Adrenal gland (tissue), 5 donors: ENCODE data around the gene IMMP2L.

Experiments used
- POLR2A ChIP-seq, 2 donors: fragments of 450-650 bp; IDR thresholded peaks; one replicate each; pipeline ENCODE4 v1.6.1; 2017; ENCODE audit warnings: antibody characterized with exemption in 2 of 2, mild to moderate bottlenecking in 2 of 2, moderate library complexity in 1 of 2
- TF ChIP-seq, protein P1 (sequence below), 6 experiments: fragments of 450-650 bp in 4 of 6; fragments of 200-600 bp in 2 of 6; sonication (generic) in 1 of 6; IDR thresholded peaks; 1 replicate in 5 of 6; 2 replicates in 1 of 6; pipeline versions ENCODE4 v1.5.1 to v1.8.0; 2016 to 2021; ENCODE audit warnings: antibody characterized with exemption in 6 of 6, mild to moderate bottlenecking in 2 of 6, moderate library complexity in 1 of 6
- donor health status: DM: no; HTN: no; CAD: no.

DNA sequence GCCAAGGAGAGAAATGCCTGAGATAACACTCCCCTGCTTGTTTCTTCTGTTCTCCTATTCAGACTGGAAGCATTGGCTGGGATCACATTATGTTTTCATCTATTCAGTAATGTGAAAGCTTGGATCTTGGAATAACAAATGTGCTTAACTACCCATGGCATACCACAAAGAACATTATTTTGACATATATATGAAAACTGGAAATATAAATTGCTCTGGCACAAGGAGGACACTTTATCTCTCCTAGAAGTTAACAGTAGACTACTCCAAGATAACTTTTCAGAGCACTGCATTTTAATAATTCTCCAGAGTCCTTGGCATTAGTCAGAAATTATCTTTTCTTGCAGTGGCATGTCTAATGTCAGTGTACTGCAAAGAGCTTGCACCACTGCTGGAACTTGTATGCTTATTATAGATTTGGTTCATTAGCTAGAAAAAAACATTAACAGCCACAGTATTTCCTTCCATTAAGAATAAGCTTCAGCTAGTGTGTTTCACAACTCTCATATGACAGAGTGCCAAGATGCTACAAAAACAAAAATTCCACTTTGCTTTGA, 640.6 kb downstream of the IMMP2L start:
- no peak for TF ChIP-seq POLR2A (IDR thresholded peaks at IDR 0.05)
- TF ChIP-seq, protein P1, sequence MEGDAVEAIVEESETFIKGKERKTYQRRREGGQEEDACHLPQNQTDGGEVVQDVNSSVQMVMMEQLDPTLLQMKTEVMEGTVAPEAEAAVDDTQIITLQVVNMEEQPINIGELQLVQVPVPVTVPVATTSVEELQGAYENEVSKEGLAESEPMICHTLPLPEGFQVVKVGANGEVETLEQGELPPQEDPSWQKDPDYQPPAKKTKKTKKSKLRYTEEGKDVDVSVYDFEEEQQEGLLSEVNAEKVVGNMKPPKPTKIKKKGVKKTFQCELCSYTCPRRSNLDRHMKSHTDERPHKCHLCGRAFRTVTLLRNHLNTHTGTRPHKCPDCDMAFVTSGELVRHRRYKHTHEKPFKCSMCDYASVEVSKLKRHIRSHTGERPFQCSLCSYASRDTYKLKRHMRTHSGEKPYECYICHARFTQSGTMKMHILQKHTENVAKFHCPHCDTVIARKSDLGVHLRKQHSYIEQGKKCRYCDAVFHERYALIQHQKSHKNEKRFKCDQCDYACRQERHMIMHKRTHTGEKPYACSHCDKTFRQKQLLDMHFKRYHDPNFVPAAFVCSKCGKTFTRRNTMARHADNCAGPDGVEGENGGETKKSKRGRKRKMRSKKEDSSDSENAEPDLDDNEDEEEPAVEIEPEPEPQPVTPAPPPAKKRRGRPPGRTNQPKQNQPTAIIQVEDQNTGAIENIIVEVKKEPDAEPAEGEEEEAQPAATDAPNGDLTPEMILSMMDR (IDR thresholded peaks at IDR 0.05) = no peak
